CD4-positive, CD25-positive, alpha-beta regulatory T cell (primary cell): ENCODE results near the gene RPLP1. TPM values are rescaled to one million over a fixed set of nuclear protein-coding genes. Genes with fewer than 3 reads are reported as not detected.

Source experiments
- ATAC-seq, 2 donors: fragments of 150-1000 bp; cut with Tn5 transposase; one replicate each; pipeline ENCODE4 v1.10.0; 2021; ENCODE audit warnings: low read depth in 2 of 2, moderate number of reproducible peaks in 2 of 2, moderate library complexity in 1 of 2
- DNase-seq, 3 donors: peaks; one replicate each; pipeline versions ENCODE4 v3.0.0 to v3.0.0-alpha.2; 2012 to 2022; ENCODE audit warnings: mixed read lengths in 1 of 3
- H3K27ac ChIP-seq: one replicate; pipeline ENCODE4 v1.7.0; 2013; ENCODE audit warnings: mild to moderate bottlenecking, low read length; ENCODE audit not compliant: insufficient read depth, poor library complexity, severe bottlenecking
- H3K27me3 ChIP-seq: one replicate; pipeline ENCODE4 v1.7.0; 2013; ENCODE audit warnings: low read length; ENCODE audit not compliant: control insufficient read depth, insufficient read depth
- H3K36me3 ChIP-seq: one replicate; pipeline ENCODE4 v1.7.0; 2013; ENCODE audit warnings: mild to moderate bottlenecking, low read length, moderate library complexity; ENCODE audit not compliant: control insufficient read depth, insufficient read depth
- H3K4me1 ChIP-seq: 2 replicates; pipeline ENCODE4 v1.7.0; 2013; ENCODE audit warnings: mild to moderate bottlenecking, low read length; ENCODE audit not compliant: insufficient read depth, control insufficient read depth, poor library complexity, severe bottlenecking
- H3K4me3 ChIP-seq: one replicate; pipeline ENCODE4 v1.7.0; 2013; ENCODE audit warnings: low read depth, mild to moderate bottlenecking, low read length, moderate library complexity
- H3K9me3 ChIP-seq, 2 experiments: 1 replicate in 1 of 2; 2 replicates in 1 of 2; pipeline ENCODE4 v1.7.0; 2013; ENCODE audit warnings: low read length in 2 of 2, mild to moderate bottlenecking in 1 of 2, moderate library complexity in 1 of 2; ENCODE audit not compliant: control insufficient read depth in 2 of 2
- H3K27ac Mint-ChIP-seq, 3 donors: one replicate each; pipeline ENCODE4 v1.8.0; 2020 to 2022; ENCODE audit warnings: mild to moderate bottlenecking in 3 of 3, mixed read lengths in 3 of 3, moderate library complexity in 2 of 3
- H3K27me3 Mint-ChIP-seq: one replicate; pipeline ENCODE4 v1.8.0; 2022; ENCODE audit warnings: mild to moderate bottlenecking, mixed read lengths
- H3K36me3 Mint-ChIP-seq: one replicate; pipeline ENCODE4 v1.8.0; 2020; ENCODE audit warnings: mixed read lengths
- H3K4me1 Mint-ChIP-seq, 4 donors: one replicate each; pipeline ENCODE4 v1.8.0; 2020 to 2022; ENCODE audit warnings: mixed read lengths in 4 of 4, mild to moderate bottlenecking in 1 of 4
- H3K4me3 Mint-ChIP-seq, 4 donors: one replicate each; pipeline ENCODE4 v1.8.0; 2020 to 2022; ENCODE audit warnings: mild to moderate bottlenecking in 4 of 4, mixed read lengths in 4 of 4, moderate library complexity in 3 of 4
- H3K9me3 Mint-ChIP-seq, 7 donors: one replicate each; pipeline ENCODE4 v1.8.0; 2020 to 2022; ENCODE audit warnings: mixed read lengths in 7 of 7, mild to moderate bottlenecking in 3 of 7, moderate library complexity in 2 of 7
- polyA plus RNA-seq, 4 donors: library from polyadenylated mRNA; unstranded; fragments of 300-500 nt; fragmentation: Illumina TruSeq; gene quantifications; one replicate each; pipeline ENCODE4 v1.2.3, GENCODE V29; 2021
- total RNA-seq: library from RNA; stranded (reverse); gene quantifications from one replicate; pipeline ENCODE4 v1.2.3, GENCODE V29; 2022

RPLP1 gene
- total and polyA plus RNA-seq, 5 donors from 2014 or later = 1,439 to 2,778 (median 2,009) TPM

GRCh38 chr15:69456208-69457166 is 3.9 kb downstream of the RPLP1 start:
- no peaks in the 10 kb centered on the region for H3K27me3 Mint-ChIP-seq
- no peak overlapping the region for H3K27ac ChIP-seq
- H3K4me1 Mint-ChIP-seq = peaks cover 22 to 74% (median 44%) of the 10 kb centered on the region in 4 donors
- peaks cover 0 to 2% (median 0%) of the 10 kb centered on the region in 7 donors for H3K9me3 Mint-ChIP-seq
- H3K36me3 ChIP-seq = peaks cover 33% of the 10 kb centered on the region
- no peaks in the 10 kb centered on the region for H3K9me3 ChIP-seq
- peak overlapping the region in 2 of 4 donors; percentile 17 to 94 for H3K4me3 Mint-ChIP-seq
- H3K27me3 ChIP-seq = no peaks in the 10 kb centered on the region
- DNase-seq (no peak), ATAC-seq (no peak)
- peaks cover 36% of the 10 kb centered on the region for H3K36me3 Mint-ChIP-seq
- H3K27ac Mint-ChIP-seq = peak overlapping the region in 1 of 3 donors; percentile 33
- H3K4me3 ChIP-seq = no peak overlapping the region
- H3K4me1 ChIP-seq = peaks cover 33% of the 10 kb centered on the region

- Mint-ChIP-seq H3K4me1 (peaks cover 19 to 75% (median 46%) of the 10 kb centered on the region in 4 donors), H3K27me3 (no peaks in the 10 kb centered on the region), H3K27ac (peak overlapping the region; percentile 8 to 59 (median 50)), H3K9me3 (peaks cover 0 to 2% (median 0%) of the 10 kb centered on the region in 7 donors), H3K36me3 (peaks cover 36% of the 10 kb centered on the region), H3K4me3 (peak overlapping the region in 3 of 4 donors; percentile 36 to 81 (median 64))
- peaks cover 34% of the 10 kb centered on the region for H3K4me1 ChIP-seq
- H3K27ac ChIP-seq = no peak overlapping the region
- no peaks in the 10 kb centered on the region for H3K27me3 ChIP-seq
- H3K36me3 ChIP-seq = peaks cover 33% of the 10 kb centered on the region
- H3K4me3 ChIP-seq = no peak overlapping the region
- no peaks in the 10 kb centered on the region for H3K9me3 ChIP-seq
- DNase-seq = no peak
- no peak for ATAC-seq
Observed at GRCh38 chr15:69457304-69458280, 5.0 kb downstream of the RPLP1 start.

- H3K27ac ChIP-seq = no peak overlapping the region
- peaks cover 42% of the 10 kb centered on the region for H3K4me1 ChIP-seq
- ATAC-seq (no peak), DNase-seq (no peak)
- H3K9me3 ChIP-seq = no peaks in the 10 kb centered on the region
- H3K27ac Mint-ChIP-seq = no peak overlapping the region
- no peaks in the 10 kb centered on the region for H3K27me3 Mint-ChIP-seq
- peaks cover 30% of the 10 kb centered on the region for H3K36me3 Mint-ChIP-seq
- no peak overlapping the region for H3K4me3 ChIP-seq
- H3K4me1 Mint-ChIP-seq = peaks cover 23 to 78% (median 46%) of the 10 kb centered on the region in 4 donors
- H3K9me3 Mint-ChIP-seq = peaks cover 0 to 2% (median 0%) of the 10 kb centered on the region in 7 donors
- peaks cover 33% of the 10 kb centered on the region for H3K36me3 ChIP-seq
- H3K4me3 Mint-ChIP-seq = peak overlapping the region in 1 of 4 donors; percentile 64
- no peaks in the 10 kb centered on the region for H3K27me3 ChIP-seq
Observed at GRCh38 chr15:69459066-69459465, 6.4 kb downstream of the RPLP1 start.

GRCh38 chr15:69460481-69460880 is 7.9 kb downstream of the RPLP1 start:
- Histone ChIP-seq H3K4me3 (no peak overlapping the region), H3K27me3 (no peaks in the 10 kb centered on the region), H3K27ac (no peak overlapping the region), H3K9me3 (no peaks in the 10 kb centered on the region), H3K36me3 (peaks cover 22% of the 10 kb centered on the region), H3K4me1 (peaks cover 30% of the 10 kb centered on the region)
- peaks cover 18% of the 10 kb centered on the region for H3K36me3 Mint-ChIP-seq
- DNase-seq (no peak), ATAC-seq (no peak)
- no peaks in the 10 kb centered on the region for H3K27me3 Mint-ChIP-seq
- H3K4me3 Mint-ChIP-seq = peak overlapping the region in 3 of 4 donors; percentile 63 to 68 (median 65)
- H3K4me1 Mint-ChIP-seq = peaks cover 12 to 64% (median 35%) of the 10 kb centered on the region in 4 donors
- peak overlapping the region in 1 of 3 donors; percentile 32 for H3K27ac Mint-ChIP-seq
- peaks cover 0 to 2% (median 0%) of the 10 kb centered on the region in 7 donors for H3K9me3 Mint-ChIP-seq

- H3K4me3 Mint-ChIP-seq = peak overlapping the region; percentile 91 to 97 (median 94)
- H3K27ac Mint-ChIP-seq = peak overlapping the region; percentile 91 to 97 (median 95)
- Histone ChIP-seq H3K36me3 (peaks cover 7% of the 10 kb centered on the region), H3K27me3 (no peaks in the 10 kb centered on the region), H3K9me3 (no peaks in the 10 kb centered on the region), H3K4me3 (peak overlapping the region; percentile 86), H3K4me1 (peaks cover 30% of the 10 kb centered on the region), H3K27ac (peak overlapping the region; percentile 73)
- H3K9me3 Mint-ChIP-seq = no peaks in the 10 kb centered on the region
- peaks cover 6% of the 10 kb centered on the region for H3K36me3 Mint-ChIP-seq
- ATAC-seq (no peak), DNase-seq (no peak)
- H3K4me1 Mint-ChIP-seq = peaks cover 4 to 58% (median 26%) of the 10 kb centered on the region in 4 donors
- H3K27me3 Mint-ChIP-seq = no peaks in the 10 kb centered on the region
Observed at GRCh38 chr15:69462030-69462492, 9.4 kb downstream of the RPLP1 start.

GRCh38 chr15:69462493-69463181 is 10.0 kb downstream of the RPLP1 start:
- H3K4me3 ChIP-seq = peak overlapping the region; percentile 86
- H3K36me3 Mint-ChIP-seq = peaks cover 3% of the 10 kb centered on the region
- no peaks in the 10 kb centered on the region for H3K27me3 Mint-ChIP-seq
- H3K27me3 ChIP-seq = no peaks in the 10 kb centered on the region
- H3K9me3 Mint-ChIP-seq = no peaks in the 10 kb centered on the region
- H3K4me3 Mint-ChIP-seq = peak overlapping the region; percentile 91 to 97 (median 94)
- peaks cover 4 to 56% (median 28%) of the 10 kb centered on the region in 4 donors for H3K4me1 Mint-ChIP-seq
- H3K4me1 ChIP-seq = peaks cover 34% of the 10 kb centered on the region
- H3K36me3 ChIP-seq = peaks cover 2% of the 10 kb centered on the region
- no peaks in the 10 kb centered on the region for H3K9me3 ChIP-seq
- peak; percentile 87 to 94 (median 88) for DNase-seq
- peak; percentile 95 to 98 for ATAC-seq
- peak overlapping the region; percentile 91 to 97 (median 95) for H3K27ac Mint-ChIP-seq
- H3K27ac ChIP-seq = peak overlapping the region; percentile 73
